ENCODE results near the gene DARS1.

GRCh38 chr2:135999899-136000298 is 14.5 kb upstream of the DARS1 start:
- TF ChIP-seq POLR2AphosphoS5 (IDR thresholded peaks at IDR 0.05; ENCODE audit: low read depth) = no peak
- TF ChIP-seq CTCF (conservative IDR thresholded peaks at IDR 0.05; ENCODE audit: low read depth in 2 of 2) = no peak
- TF ChIP-seq REST (IDR thresholded peaks at IDR 0.05; ENCODE audit: unreplicated experiment) = no peak
- TF ChIP-seq EZH2 (IDR thresholded peaks at IDR 0.05; ENCODE audit: low read depth, unreplicated experiment) = no peak
- TF ChIP-seq STAT1 (IDR thresholded peaks at IDR 0.05; ENCODE audit: unreplicated experiment) = no peak
- TF ChIP-seq ETS1 (IDR thresholded peaks at IDR 0.05) = no peak
- no peak for TF ChIP-seq EZH2phosphoT487 (IDR thresholded peaks at IDR 0.05; ENCODE audit: unreplicated experiment)
- TF ChIP-seq CREB1 (CRISPR knock-in tag; IDR thresholded peaks at IDR 0.05; ENCODE audit: low read depth) = no peak
- TF ChIP-seq JUNB (IDR thresholded peaks at IDR 0.05; ENCODE audit: unreplicated experiment) = no peak
- TF ChIP-seq NANOG (IDR thresholded peaks at IDR 0.05; ENCODE audit: borderline replicate concordance) = no peak
- no peak for TF ChIP-seq ZNF114 (CRISPR knock-in tag; IDR thresholded peaks at IDR 0.05)
- TF ChIP-seq ZNF462 (CRISPR knock-in tag; IDR thresholded peaks at IDR 0.05) = no peak
- TF ChIP-seq ZNF331 (CRISPR knock-in tag; IDR thresholded peaks at IDR 0.05; ENCODE audit: low read depth) = no peak

All from GM23338 (cell line).